Endothelial cell of umbilical vein (primary cell): ENCODE results near the gene ODAPH. TPM values are rescaled to one million over a fixed set of nuclear protein-coding genes. Genes with fewer than 3 reads are reported as not detected.

Experiments
- BruUV-seq: library from RNA; stranded (reverse); fragments of 400-500 nt; replicated peaks from 2 replicates; lab custom pipeline; 2021; lab: Mats Ljungman, UMichigan
- CTCF ChIA-PET: fragments of 300-600, 350-600 bp; sonication (Branson Sonifier 250); formaldehyde crosslinking; loops from one replicate; lab custom pipeline; 2021; ENCODE audit warnings: antibody characterized with exemption, inconsistent platforms; lab: Charles Lee
- POLR2A ChIA-PET: fragments of 300-600, 350-600 bp; sonication (Branson Sonifier 250); formaldehyde crosslinking; loops from one replicate; lab custom pipeline; 2021; ENCODE audit warnings: antibody characterized with exemption, inconsistent platforms; lab: Charles Lee
- DNase-seq: peaks from one replicate; pipeline ENCODE4 v3.0.0-alpha.2; 2011; ENCODE audit warnings: low read depth, low spot score
- FAIRE-seq: peaks from 2 replicates; lab custom pipeline; 2011; peaks lifted over from hg19 to GRCh38; lab: Jason Lieb, UNC
- H2AFZ ChIP-seq: 2 replicates; pipeline ENCODE4 v1.6.0; 2012; ENCODE audit warnings: low read depth, low read length, control low read depth, inconsistent platforms
- H3K27ac ChIP-seq: 2 replicates; pipeline ENCODE4 v1.5.1; 2011; ENCODE audit warnings: low read depth, mild to moderate bottlenecking, control low read depth, low read length, moderate library complexity; ENCODE audit not compliant: insufficient read depth
- H3K27me3 ChIP-seq, 2 experiments: 2 replicates each; pipeline versions ENCODE4 v1.6.0 to v1.6.1; 2011; ENCODE audit warnings: low read length in 2 of 2, mixed read lengths in 1 of 2; ENCODE audit not compliant: control insufficient read depth in 2 of 2, insufficient read depth in 2 of 2
- H3K36me3 ChIP-seq, 2 experiments: 2 replicates in 1 of 2; 3 replicates in 1 of 2; pipeline ENCODE4 v1.5.1; 2011; ENCODE audit warnings: low read length in 2 of 2, mild to moderate bottlenecking in 1 of 2, moderate library complexity in 1 of 2; ENCODE audit not compliant: control insufficient read depth in 2 of 2, insufficient read depth in 2 of 2; ENCODE audit errors: extremely low read depth in 1 of 2
- H3K4me1 ChIP-seq: 3 replicates; pipeline ENCODE4 v1.5.1; 2011; ENCODE audit warnings: mild to moderate bottlenecking, low read length; ENCODE audit not compliant: control insufficient read depth, insufficient read depth; ENCODE audit errors: extremely low read depth
- H3K4me2 ChIP-seq: 2 replicates; pipeline ENCODE4 v1.6.1; 2011; ENCODE audit warnings: low read length, control low read depth, mixed read lengths; ENCODE audit not compliant: insufficient read depth
- H3K4me3 ChIP-seq, 3 experiments: fragments of 200-600 bp in 1 of 3; sonication (generic), shearing (Covaris generic) in 1 of 3; replicated peaks in 1 of 3; 2 replicates each; pipeline ENCODE4 v1.5.1; 2011 to 2016; ENCODE audit warnings: control low read depth in 3 of 3, low read length in 3 of 3, mild to moderate bottlenecking in 2 of 3, inconsistent platforms in 1 of 3, low read depth in 1 of 3, moderate library complexity in 1 of 3; ENCODE audit not compliant: insufficient read depth in 1 of 3
- H3K79me2 ChIP-seq: 2 replicates; pipeline ENCODE4 v1.6.0; 2012; ENCODE audit warnings: low read length, inconsistent platforms; ENCODE audit not compliant: control insufficient read depth, insufficient read depth
- H3K9ac ChIP-seq: replicated peaks from 2 replicates; pipeline ENCODE3; 2011; ENCODE audit warnings: low read length, control low read depth; ENCODE audit not compliant: insufficient read depth; ENCODE audit errors: extremely low read depth
- H3K9me1 ChIP-seq: replicated peaks from 3 replicates; pipeline ENCODE4 v1.6.0; 2011; ENCODE audit warnings: mild to moderate bottlenecking, low read length; ENCODE audit not compliant: control insufficient read depth, insufficient read depth; ENCODE audit errors: extremely low read depth
- H3K9me3 ChIP-seq: replicated peaks from 2 replicates; pipeline ENCODE4 v1.5.1; 2012; ENCODE audit warnings: low read length, inconsistent platforms; ENCODE audit not compliant: control insufficient read depth, insufficient read depth
- H4K20me1 ChIP-seq: replicated peaks from 2 replicates; pipeline ENCODE3; 2011; ENCODE audit warnings: mild to moderate bottlenecking, low read length; ENCODE audit not compliant: control insufficient read depth, insufficient read depth; ENCODE audit errors: extremely low read depth
- EZH2 ChIP-seq: IDR thresholded peaks from 2 replicates; pipeline ENCODE4 v1.6.1; 2012; ENCODE audit warnings: borderline replicate concordance, low read depth, mild to moderate bottlenecking, moderate library complexity, low read length, inconsistent platforms; ENCODE audit not compliant: severe bottlenecking
- FOS ChIP-seq: IDR thresholded peaks from 2 replicates; pipeline ENCODE4 v1.6.1; 2011; ENCODE audit warnings: mild to moderate bottlenecking, low read length, moderate library complexity, borderline replicate concordance; ENCODE audit not compliant: insufficient read depth
- GATA2 ChIP-seq: IDR thresholded peaks from 2 replicates; pipeline ENCODE4 v1.7.0; 2011; ENCODE audit warnings: low read depth, mild to moderate bottlenecking, moderate library complexity, mixed read lengths, low read length; ENCODE audit not compliant: insufficient read length, insufficient read depth
- JUN ChIP-seq: IDR thresholded peaks from 2 replicates; pipeline ENCODE4 v1.6.1; 2011; ENCODE audit warnings: borderline replicate concordance, low read depth; ENCODE audit not compliant: insufficient read length, insufficient read depth
- MYC ChIP-seq: IDR thresholded peaks from one replicate; pipeline ENCODE4 v1.6.1; 2011; ENCODE audit warnings: mild to moderate bottlenecking, low read depth, low read length
- POLR2A ChIP-seq: IDR thresholded peaks from 2 replicates; pipeline ENCODE4 v1.6.1; 2012; ENCODE audit warnings: low read depth, mild to moderate bottlenecking, control low read depth, low read length
- POLR2AphosphoS5 ChIP-seq: IDR thresholded peaks from 2 replicates; pipeline ENCODE4 v1.6.1; 2012; ENCODE audit warnings: low read depth, mild to moderate bottlenecking, control low read depth, low read length, moderate library complexity; ENCODE audit not compliant: insufficient read depth
- dilution Hi-C: fragments of 300-500 bp; cut with MboI; formaldehyde crosslinking; loops from one replicate; pipeline ENCODE4 v1.15.0; 2019; ENCODE audit warnings: low sequenced_read_pairs; ENCODE audit not compliant: extremely low pct_ligation_motif_present
- intact Hi-C: fragments of 100-400 bp; cut with micrococcal nuclease; formaldehyde crosslinking; loops from one replicate; pipeline ENCODE4 v1.10.0; 2022
- polyA plus RNA-seq, 4 experiments: library from polyadenylated mRNA; depleted of rRNA in 3 of 4; stranded (reverse) in 3 of 4; unstranded in 1 of 4; fragments of >200 nt; gene quantifications; 2 replicates each; pipeline versions ENCODE4 v1.2.1 to v1.2.3, GENCODE V29; 2011 to 2012; ENCODE audit warnings: missing spikeins in 1 of 4
- total RNA-seq: library from RNA; stranded (reverse); gene quantifications from 2 replicates; pipeline ENCODE4 v1.2.3, GENCODE V29; 2021
- TF ChIP-seq, protein P1 (sequence below), 2 donors: IDR thresholded peaks; 1 replicate in 1 of 2; 2 replicates in 1 of 2; pipeline ENCODE4 v1.5.1; 2011; ENCODE audit warnings: low read length in 2 of 2, mild to moderate bottlenecking in 2 of 2, moderate library complexity in 2 of 2, control low read depth in 1 of 2, inconsistent platforms in 1 of 2, low read depth in 1 of 2; ENCODE audit not compliant: insufficient read depth in 1 of 2; ENCODE audit errors: extremely low read depth in 1 of 2
- TF ChIP-seq, protein P2 (sequence below): IDR thresholded peaks from 2 replicates; pipeline ENCODE4 v1.6.1; 2011; ENCODE audit not compliant: insufficient read depth, insufficient read length

ODAPH gene
- total and polyA plus RNA-seq, 2 donors (not counting 3 experiments of a cell fraction or from before 2014, with no cell fraction given): not detected

- H3K36me3 ChIP-seq: no peaks in the 10 kb centered on the region
- no peak overlapping the region for H3K4me3 ChIP-seq
- ChIA-PET CTCF (no interaction called here), POLR2A (no interaction called here)
- no peak overlapping the region for H3K9ac ChIP-seq
- H3K27ac ChIP-seq: no peak overlapping the region
- no peaks in the 10 kb centered on the region for H3K9me1 ChIP-seq
- FAIRE-seq: no peak
- H2AFZ ChIP-seq: no peak overlapping the region
- no peaks in the 10 kb centered on the region for H3K4me1 ChIP-seq
- H3K9me3 ChIP-seq: no peaks in the 10 kb centered on the region
- DNase-seq: no peak
- H4K20me1 ChIP-seq: no peaks in the 10 kb centered on the region
- intact Hi-C loops (no loop called here), dilution Hi-C loops (no loop called here)
- H3K4me2 ChIP-seq: no peak overlapping the region
- no peaks in the 10 kb centered on the region for H3K79me2 ChIP-seq
- TF ChIP-seq MYC (no peak), FOS (no peak), POLR2A (no peak), EZH2 (no peak), POLR2AphosphoS5 (no peak), GATA2 (no peak), JUN (no peak)
- TF ChIP-seq, protein P1, sequence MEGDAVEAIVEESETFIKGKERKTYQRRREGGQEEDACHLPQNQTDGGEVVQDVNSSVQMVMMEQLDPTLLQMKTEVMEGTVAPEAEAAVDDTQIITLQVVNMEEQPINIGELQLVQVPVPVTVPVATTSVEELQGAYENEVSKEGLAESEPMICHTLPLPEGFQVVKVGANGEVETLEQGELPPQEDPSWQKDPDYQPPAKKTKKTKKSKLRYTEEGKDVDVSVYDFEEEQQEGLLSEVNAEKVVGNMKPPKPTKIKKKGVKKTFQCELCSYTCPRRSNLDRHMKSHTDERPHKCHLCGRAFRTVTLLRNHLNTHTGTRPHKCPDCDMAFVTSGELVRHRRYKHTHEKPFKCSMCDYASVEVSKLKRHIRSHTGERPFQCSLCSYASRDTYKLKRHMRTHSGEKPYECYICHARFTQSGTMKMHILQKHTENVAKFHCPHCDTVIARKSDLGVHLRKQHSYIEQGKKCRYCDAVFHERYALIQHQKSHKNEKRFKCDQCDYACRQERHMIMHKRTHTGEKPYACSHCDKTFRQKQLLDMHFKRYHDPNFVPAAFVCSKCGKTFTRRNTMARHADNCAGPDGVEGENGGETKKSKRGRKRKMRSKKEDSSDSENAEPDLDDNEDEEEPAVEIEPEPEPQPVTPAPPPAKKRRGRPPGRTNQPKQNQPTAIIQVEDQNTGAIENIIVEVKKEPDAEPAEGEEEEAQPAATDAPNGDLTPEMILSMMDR (IDR thresholded peaks at IDR 0.05; ENCODE audit: extremely low read depth in 1 of 2, insufficient read depth in 1 of 2, low read depth in 1 of 2, low read length in 2 of 2): no peak
- TF ChIP-seq, protein P2, sequence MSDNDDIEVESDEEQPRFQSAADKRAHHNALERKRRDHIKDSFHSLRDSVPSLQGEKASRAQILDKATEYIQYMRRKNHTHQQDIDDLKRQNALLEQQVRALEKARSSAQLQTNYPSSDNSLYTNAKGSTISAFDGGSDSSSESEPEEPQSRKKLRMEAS: no peak
- H3K27me3 ChIP-seq: no peaks in the 10 kb centered on the region
- no TSS peak for BruUV-seq
These were observed 56.4 kb downstream of the ODAPH start for GRCh38 chr4:75612306-75612705.

Other genes with a start within 250 kb of the ODAPH start
- gene RCHY1, start 41.7 kb upstream of the ODAPH start, total RNA-seq: 29.1 and 30.9 TPM in 2 replicates
- gene RCHY1, start 41.7 kb upstream of the ODAPH start, polyA plus RNA-seq: 13.0 and 21.1 TPM in 2 replicates
- 6.8 and 8.0 TPM in 2 replicates for gene THAP6, start 41.6 kb upstream of the ODAPH start, total RNA-seq
- 2.1 and 2.3 TPM in 2 replicates for gene THAP6, start 41.6 kb upstream of the ODAPH start, polyA plus RNA-seq
- 0.55 and 0.99 TPM in 2 replicates for gene CDKL2, start 74.5 kb downstream of the ODAPH start, total RNA-seq
- 0.23 and 0.24 TPM in 2 replicates for gene CDKL2, start 74.5 kb downstream of the ODAPH start, polyA plus RNA-seq
- 180 and 194 TPM in 2 replicates for gene G3BP2, start 117.3 kb downstream of the ODAPH start, total RNA-seq
- gene G3BP2, start 117.3 kb downstream of the ODAPH start, polyA plus RNA-seq: 39.3 and 61.1 TPM in 2 replicates
- 60.2 and 66.0 TPM in 2 replicates for gene USO1, start 168.5 kb downstream of the ODAPH start, total RNA-seq
- gene USO1, start 168.5 kb downstream of the ODAPH start, polyA plus RNA-seq: 24.4 and 29.1 TPM in 2 replicates